GM13977 (cell line): ENCODE measurements around the gene PTAR1.

ENCODE experiments used
- DNase-seq: peaks from one replicate; pipeline ENCODE4 v3.0.0; 2012; ENCODE audit warnings: low spot score
- in situ Hi-C: fragments of 300-500 bp; cut with MboI; formaldehyde crosslinking; loops from one replicate; pipeline ENCODE4 v1.12.0; 2022; ENCODE audit warnings: low sequenced_read_pairs, low pct_unique_long_range_greater_than_20kb, mixed read lengths, inconsistent platforms; ENCODE audit not compliant: unreplicated experiment
- TF ChIP-seq, protein P1 (sequence below): IDR thresholded peaks from 2 replicates; pipeline ENCODE4 v1.5.1; 2012; ENCODE audit warnings: mild to moderate bottlenecking, control low read depth; ENCODE audit not compliant: insufficient read depth; ENCODE audit errors: extremely low read depth, missing control alignments

The PTAR1 gene

DNA sequence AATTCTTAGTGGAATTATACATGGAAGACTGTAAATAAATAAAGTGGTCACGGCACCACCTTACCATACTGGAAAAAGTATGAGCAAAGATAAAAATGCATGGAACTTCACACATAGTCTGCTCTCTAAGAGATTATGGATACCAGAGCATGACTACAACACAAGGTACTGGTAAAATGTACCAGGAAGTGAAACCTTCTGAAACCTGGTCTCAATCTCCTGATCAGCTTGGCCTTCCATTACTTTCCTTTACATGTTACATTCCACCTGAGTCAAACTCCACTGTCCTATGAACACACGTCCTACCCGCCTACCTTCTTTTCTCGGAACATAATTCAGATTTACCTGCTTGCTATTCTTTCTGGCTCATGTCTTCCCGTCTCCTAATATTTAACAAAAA, 15.9 kb downstream of the PTAR1 start:
- TF ChIP-seq, protein P1, sequence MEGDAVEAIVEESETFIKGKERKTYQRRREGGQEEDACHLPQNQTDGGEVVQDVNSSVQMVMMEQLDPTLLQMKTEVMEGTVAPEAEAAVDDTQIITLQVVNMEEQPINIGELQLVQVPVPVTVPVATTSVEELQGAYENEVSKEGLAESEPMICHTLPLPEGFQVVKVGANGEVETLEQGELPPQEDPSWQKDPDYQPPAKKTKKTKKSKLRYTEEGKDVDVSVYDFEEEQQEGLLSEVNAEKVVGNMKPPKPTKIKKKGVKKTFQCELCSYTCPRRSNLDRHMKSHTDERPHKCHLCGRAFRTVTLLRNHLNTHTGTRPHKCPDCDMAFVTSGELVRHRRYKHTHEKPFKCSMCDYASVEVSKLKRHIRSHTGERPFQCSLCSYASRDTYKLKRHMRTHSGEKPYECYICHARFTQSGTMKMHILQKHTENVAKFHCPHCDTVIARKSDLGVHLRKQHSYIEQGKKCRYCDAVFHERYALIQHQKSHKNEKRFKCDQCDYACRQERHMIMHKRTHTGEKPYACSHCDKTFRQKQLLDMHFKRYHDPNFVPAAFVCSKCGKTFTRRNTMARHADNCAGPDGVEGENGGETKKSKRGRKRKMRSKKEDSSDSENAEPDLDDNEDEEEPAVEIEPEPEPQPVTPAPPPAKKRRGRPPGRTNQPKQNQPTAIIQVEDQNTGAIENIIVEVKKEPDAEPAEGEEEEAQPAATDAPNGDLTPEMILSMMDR, result no peak
- in situ Hi-C loops, result no loop called here

DNA sequence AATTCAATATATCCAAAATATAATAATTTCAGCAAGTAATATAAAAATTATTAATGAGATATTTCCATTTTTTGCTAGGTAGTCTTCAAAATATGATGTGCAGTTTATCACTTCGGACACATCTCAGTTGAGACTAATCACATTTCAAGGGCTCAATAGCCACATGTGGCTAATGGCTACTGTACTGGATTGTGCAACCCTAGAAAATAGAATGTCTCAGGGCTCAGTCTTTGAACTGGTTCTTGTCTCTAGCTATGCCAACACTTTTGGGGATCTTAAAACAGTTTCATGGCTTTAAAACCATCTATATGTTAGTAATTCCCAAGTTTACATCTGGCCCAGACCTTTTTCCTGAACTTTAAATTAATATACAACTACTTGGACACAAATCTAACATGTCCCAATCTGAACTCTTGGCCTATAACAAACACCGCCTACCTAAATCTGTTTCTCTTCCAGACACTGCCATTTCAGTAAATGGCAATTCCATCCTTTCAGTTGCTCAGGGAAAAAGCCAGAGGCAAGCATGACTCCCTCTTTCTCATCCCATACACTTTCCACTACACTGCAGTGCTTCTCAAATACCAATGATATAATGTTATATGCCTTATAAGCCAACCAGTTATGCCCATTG, 18.8 kb downstream of the PTAR1 start:
- in situ Hi-C loops, result no loop called here
- no peak for DNase-seq
- TF ChIP-seq, protein P1, result no peak

More for the DNA sequence above, 15.9 kb downstream of the PTAR1 start:
- no peak for DNase-seq

DNA sequence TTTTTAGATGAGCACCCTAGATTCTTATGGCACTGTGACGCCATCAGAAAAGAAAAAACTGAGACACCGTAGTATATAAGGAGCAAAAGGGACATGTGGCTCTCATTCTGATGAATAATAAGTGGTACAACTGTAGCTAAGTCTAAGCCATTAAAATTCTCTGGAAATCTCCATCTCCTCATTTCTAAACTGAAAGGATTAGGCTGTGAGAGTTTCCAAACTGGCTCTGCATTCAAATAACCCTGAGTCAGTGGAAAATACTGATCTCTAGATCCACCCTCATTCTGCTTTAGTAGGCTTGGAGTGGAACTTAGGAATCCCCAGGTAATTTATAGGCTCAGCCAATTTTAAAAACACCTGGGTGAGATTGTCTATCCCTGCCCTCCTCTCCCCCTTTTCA, 28.5 kb downstream of the PTAR1 start:
- TF ChIP-seq, protein P1, result no peak
- in situ Hi-C loops, result no loop called here
- no peak for DNase-seq

DNA sequence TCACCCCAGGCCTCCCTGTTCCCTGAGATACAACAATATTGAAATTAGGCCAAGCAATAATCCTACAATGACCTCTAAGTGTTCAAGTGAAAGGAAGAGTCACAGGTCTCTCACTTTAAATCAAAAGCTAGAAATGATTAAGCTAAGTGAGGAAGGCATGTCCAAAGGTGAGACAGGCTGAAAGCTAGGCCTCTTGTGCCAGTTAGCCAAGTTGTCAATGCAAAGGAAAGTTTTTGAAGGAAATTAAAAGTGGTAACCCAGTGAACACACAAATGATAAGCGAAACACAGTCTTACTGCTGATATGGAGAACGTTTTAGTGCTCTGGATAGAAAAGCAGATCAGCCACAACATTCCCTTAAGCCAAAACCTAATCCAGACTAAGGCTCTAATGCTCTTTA, 39.8 kb downstream of the PTAR1 start:
- DNase-seq, result no peak
- in situ Hi-C loops, result no loop called here
- TF ChIP-seq, protein P1, result no peak

DNA sequence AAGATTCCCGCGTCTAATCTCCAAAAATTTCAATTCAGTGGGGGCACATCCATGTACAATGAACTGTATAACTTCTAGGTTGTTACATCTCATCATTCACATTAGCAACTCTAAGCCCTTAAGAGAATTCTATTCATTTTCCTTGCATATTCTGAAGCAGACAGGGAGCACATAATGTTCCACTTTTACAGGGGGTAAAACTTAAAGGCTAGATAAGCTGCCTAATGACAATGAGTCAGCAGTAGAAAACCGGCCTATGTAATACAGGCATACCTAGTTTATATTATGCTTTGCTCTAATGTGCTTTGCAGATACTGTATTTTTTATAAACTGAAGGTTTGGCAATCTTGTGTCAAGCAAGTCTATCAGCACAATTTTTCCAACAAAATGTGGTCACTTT, 40.4 kb downstream of the PTAR1 start:
- TF ChIP-seq, protein P1, result no peak
- in situ Hi-C loops, result no loop called here
- no peak for DNase-seq

DNA sequence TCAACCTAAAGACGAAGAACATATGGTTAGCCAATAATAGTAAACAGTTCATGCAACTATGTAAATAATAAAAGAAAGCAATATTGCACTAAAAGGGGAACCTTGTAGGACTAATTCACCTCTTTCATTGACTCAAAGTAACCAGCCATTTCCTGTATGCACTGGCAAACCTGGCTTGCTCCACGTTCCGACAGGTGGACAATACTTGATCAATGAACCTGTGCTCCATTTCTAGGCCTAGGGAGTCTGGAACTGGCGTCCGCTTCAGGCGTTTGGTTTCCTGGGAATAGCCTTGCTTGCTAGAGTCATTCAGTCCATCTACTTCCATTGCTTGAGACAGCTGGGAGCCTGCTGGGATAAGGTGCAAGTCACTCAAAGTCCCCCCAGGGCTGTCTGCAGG, 41.6 kb downstream of the PTAR1 start:
- in situ Hi-C loops, result no loop called here
- TF ChIP-seq, protein P1, result no peak

More for the DNA sequence above, 41.6 kb downstream of the PTAR1 start:
- no peak for DNase-seq
